Measurements from ENCODE around the gene RAN. TPM values are rescaled to one million over a fixed set of nuclear protein-coding genes. Genes with fewer than 3 reads are reported as not detected.

The RAN gene
- total RNA-seq, 1 donor from 2014 or later, result 140 TPM

DNA sequence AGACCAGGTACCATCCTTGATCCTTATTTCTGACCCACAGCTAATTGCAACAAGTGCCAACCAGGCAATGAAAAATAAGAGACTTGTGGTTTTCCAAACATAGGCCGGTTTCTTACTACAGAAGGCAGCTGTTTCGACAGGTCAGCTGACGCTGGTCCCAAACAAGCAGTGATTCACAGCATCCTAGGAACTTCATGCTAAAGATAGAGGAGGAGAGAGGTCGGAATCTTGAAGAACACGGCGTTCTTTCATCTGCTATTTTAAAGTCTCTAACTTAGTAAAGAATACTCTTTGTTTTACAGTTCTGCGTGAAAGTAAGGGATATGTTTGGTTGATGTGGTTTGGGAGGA is 53.8 kb downstream of the RAN start:
- no peak for DNase-seq (ENCODE audit: low spot score)
- ATAC-seq, result no peak

Other genes starting within 250 kb of the RAN start
- not detected for gene RIMBP2, start 155.8 kb upstream of the RAN start, total RNA-seq
- 8.1 TPM for gene STX2, start 32.8 kb upstream of the RAN start, total RNA-seq
- 11.6 TPM for gene ADGRD1, start 81.8 kb downstream of the RAN start, total RNA-seq

Data from left lobe of liver (tissue), 2 donors.